Large intestine (tissue), 3 donors: Measurements from ENCODE around the gene NUP160. TPM values are rescaled to one million over a fixed set of nuclear protein-coding genes. Genes with fewer than 3 reads are reported as not detected.

Experiments
- DNase-seq, 2 donors: peaks; one replicate each; pipeline versions ENCODE4 v3.0.0 to v3.0.0-alpha.2; 2013
- H3K27ac ChIP-seq: one replicate; pipeline ENCODE4 v1.5.1; 2013; ENCODE audit warnings: low read length
- H3K27me3 ChIP-seq: 2 replicates; pipeline ENCODE4 v1.6.1; 2013; ENCODE audit warnings: low read length; ENCODE audit not compliant: control insufficient read depth, insufficient read depth
- H3K36me3 ChIP-seq: 2 replicates; pipeline ENCODE4 v1.6.1; 2013; ENCODE audit warnings: low read length; ENCODE audit not compliant: control insufficient read depth, insufficient read depth
- H3K4me1 ChIP-seq: one replicate; pipeline ENCODE4 v1.6.1; 2013; ENCODE audit warnings: low read length; ENCODE audit not compliant: control insufficient read depth, insufficient read depth
- H3K4me3 ChIP-seq: one replicate; pipeline ENCODE4 v1.5.1; 2013; ENCODE audit warnings: low read length
- H3K9me3 ChIP-seq: one replicate; pipeline ENCODE4 v1.6.1; 2013; ENCODE audit warnings: mild to moderate bottlenecking, low read depth, low read length, moderate library complexity; ENCODE audit not compliant: control insufficient read depth
- WGBS: methylation state at CpG from one replicate; pipeline ENCODE4 v1.1.5; 2013; ENCODE audit warnings: low lambda C conversion rate; ENCODE audit not compliant: insufficient coverage; 5-methylcytosine and 5-hydroxymethylcytosine counted together
- polyA plus RNA-seq: library from polyadenylated mRNA; unstranded; fragments of 120-200 nt; gene quantifications from one replicate; pipeline ENCODE4 v1.2.1, GENCODE V29; 2013

NUP160 gene
- polyA plus RNA-seq, 1 donor = 42.6 TPM

DNA sequence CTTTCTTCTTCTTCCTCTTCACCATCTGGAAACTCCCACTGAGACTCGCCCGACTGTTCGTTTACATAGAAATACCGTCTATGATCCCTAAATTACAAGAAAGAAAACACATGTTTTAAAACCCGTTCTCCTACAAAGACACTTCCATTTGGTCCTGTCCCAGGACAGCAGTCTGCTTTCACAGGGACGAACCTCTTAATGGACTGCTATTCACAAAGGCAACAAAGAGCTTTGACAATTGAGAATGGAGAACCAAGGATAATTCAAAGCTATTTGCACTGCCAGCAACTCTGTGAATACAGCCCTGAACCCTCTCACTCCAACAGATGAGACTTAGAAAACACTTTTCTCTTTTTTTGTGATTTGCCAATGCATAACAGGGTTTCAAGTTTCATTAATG, 116.7 kb downstream of the NUP160 start:
- no peak for DNase-seq
- Histone ChIP-seq H3K36me3 (peaks cover 77% of the 10 kb centered on the region), H3K4me1 (no peaks in the 10 kb centered on the region), H3K27me3 (no peaks in the 10 kb centered on the region), H3K9me3 (no peaks in the 10 kb centered on the region), H3K27ac (no peak overlapping the region), H3K4me3 (no peak overlapping the region)
- WGBS = no CpG with 5 or more reads among the region's 6 CpGs

Other genes starting within 250 kb of the NUP160 start
- 102 TPM for gene MTCH2, start 205.8 kb downstream of the NUP160 start, polyA plus RNA-seq
- 10.6 TPM for gene AGBL2, start 133.0 kb downstream of the NUP160 start, polyA plus RNA-seq
- gene FNBP4, start 81.0 kb downstream of the NUP160 start, polyA plus RNA-seq = 122 TPM
- 26.4 TPM for gene PTPRJ, start 132.2 kb upstream of the NUP160 start, polyA plus RNA-seq